GM18520 (cell line): Measurements from ENCODE around the gene ISOC2.

Source experiments
- ATAC-seq: cut with Tn5 transposase; IDR thresholded peaks from one replicate; pipeline ENCODE4 v1.9.1; 2021; ENCODE audit not compliant: unreplicated experiment

Gene ISOC2

DNA sequence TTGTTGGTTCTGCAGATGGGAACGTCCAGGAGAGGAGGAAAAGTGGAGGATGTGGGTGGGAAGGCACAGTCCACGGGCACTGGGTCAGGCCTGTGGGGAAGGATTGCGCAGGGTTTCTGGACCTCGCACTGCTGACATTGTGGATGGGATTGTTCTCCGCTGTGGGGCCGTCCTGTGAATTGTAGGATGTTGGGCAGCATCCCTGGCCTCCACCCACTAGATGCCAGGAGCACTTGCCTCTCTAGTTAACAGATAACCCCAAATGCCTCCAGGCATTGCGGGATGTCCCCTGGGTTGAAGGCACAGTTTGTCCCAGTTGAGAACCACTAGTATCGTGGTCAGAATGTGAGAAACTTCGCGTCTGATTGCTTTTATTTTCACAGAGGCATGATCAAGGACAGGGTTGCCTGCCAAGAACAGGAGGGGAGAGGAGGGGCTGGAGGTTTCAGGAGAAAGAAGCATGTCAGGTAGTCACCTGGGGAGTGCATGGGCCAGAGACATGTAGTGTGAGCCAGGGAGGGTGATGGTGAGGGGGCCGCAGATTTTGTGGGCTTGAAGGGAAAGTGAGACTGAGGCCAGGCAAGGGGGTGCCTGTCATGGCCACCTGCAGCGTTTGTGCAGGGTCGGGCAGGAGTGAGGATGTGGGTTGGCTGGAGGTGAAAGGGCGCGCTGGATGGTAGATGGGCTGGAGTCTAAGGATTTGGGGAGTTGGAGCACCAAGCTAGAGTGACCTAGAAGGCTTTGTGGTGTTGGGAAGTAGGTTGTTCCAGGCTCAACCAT is 18.2 kb upstream of the ISOC2 start:
- no peak for ATAC-seq

DNA sequence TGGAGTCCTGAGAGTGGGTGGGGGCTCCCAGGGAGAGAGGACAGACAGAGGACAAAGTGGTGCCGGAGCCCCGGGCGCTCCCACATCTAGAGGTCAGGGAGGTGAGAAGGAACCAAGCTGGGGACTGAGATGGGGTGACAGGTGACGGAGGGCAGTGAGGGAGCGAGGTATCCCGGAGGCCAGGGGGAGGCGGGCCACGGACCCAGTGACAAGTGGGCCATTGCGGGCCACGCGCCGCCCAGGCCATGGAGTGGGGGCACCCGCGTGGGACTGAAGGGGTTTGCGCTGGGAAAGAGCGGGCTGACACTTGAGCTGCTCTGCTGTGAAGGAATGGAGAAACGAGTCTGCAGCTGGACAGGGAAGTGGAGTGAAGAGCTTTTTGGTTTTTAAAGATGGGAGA is 17.6 kb upstream of the ISOC2 start:
- no peak for ATAC-seq

DNA sequence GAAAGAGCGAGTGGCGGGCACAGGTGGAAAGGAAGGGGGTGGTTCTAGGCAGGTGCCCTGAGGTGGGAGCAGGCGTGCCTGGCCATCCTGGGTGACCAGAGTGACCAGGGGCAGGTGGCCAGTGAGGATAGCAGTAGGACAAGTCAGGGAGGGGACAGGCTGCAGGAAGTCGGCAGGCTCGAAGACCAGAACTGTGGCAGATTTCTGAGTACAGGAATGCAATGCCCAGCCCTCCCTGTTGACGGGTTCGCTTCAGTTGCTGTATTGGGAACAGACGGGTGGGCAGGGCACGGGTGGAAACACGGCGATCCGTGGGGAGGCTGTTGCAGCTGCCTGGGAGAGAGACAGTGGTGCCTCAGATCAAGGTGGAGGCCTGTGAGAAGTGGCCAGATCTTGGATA is 16.9 kb upstream of the ISOC2 start:
- no peak for ATAC-seq

DNA sequence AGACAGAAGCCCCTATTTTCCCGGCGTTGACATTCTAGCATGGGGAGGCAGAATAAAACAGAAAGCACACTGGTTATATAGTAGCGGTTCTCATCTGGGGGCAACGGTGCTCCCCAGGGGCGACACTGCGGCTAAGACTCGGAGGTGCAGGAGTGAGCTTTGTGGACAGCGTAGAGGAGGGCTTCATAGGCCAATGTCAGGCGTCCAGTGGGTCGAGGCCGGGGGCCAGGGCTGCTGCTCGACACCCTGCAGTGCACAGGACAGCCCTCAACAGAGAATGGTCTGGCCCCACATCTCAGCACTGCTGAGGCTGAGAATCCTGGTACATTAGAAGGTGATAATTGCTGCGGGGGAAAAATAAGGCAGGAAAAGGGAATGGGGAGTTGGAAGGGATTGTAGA is 16.5 kb upstream of the ISOC2 start:
- no peak for ATAC-seq

DNA sequence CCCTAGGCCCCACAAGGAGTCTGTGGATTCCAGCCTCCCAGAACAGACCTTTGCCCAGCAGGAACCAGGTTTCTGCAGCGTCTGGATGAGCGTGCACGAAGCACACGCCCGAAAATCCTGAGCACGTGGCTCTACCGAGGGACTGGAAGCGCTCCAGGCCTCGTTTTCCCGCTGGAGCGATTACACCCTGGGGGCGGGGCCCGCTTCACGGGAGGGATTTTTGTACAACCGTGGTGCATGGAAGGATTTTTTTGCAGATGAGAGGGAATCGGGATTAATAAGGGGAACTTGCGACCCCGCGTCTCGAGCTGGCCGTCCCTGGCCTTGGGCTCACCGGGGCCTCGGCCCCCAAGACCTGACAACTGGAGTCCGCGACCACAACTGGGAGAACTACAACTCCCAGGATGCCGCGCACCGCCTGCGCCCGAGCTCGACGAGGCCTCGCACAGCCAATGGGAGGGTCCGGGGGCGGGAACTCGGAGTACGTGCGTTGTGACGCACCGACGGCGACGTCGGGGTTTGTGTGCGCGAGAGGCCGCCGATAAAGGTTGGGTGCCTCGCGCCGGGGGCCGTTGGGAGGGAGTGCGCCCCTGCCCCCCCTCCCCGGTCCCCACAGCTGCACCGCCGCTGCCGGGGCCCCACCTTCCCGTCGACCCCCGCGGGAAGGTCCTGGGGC is 14.8 kb upstream of the ISOC2 start, which contains the start of gene ZNF628:
Gene ZNF628, plus strand, starts transcription at position 518 of the 676 bp plus-strand sequence. CDS start 3,294 bp downstream, outside the sequence.
- peak; percentile 90 for ATAC-seq

DNA sequence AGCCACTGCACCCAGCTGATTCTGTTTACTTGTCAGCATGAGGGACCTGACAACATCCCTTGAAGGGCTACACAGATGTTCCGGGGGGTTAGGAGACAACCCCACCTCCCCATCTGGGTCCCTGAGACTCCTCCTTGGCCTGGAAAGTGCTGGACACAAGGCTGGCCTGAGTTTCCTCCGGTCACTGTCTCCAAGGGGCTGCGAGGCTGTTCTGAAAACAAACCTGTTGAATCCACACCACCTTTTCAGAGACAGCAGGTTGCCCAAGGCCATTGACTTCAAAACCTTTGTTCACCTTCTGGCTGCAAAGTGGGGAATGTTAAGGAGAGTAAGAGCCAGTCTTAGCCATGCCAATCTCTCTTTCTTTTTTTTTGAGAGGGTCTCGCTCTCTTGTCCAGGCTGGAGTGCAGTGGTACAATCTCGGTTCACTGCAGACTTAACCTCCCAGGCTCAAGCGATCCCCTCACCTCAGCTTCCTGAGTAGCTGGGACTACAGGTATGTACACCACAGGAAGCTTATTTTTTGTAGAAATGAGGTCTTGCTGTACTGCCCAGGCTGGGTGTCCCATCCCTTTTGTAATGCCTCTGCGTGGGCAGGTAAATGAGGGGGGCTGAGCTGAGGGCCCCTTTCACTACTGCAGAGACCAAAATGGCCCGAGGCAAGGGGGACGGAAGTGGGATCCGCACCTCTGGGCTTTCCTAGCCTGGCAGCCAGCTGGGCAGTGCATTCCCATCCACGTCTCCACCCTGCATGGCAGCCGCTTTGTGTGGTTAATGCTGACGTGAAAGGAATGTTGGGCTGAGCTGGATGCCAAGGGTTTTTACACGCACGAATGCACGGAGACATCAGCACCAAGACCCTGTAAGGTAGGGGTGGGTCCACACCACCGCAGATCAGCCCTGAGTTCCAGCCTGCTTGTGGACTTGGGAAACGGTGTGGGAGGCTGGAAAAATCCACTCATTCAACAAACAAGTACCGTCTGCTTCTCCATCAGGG is 13.1 kb upstream of the ISOC2 start:
- no peak for ATAC-seq

DNA sequence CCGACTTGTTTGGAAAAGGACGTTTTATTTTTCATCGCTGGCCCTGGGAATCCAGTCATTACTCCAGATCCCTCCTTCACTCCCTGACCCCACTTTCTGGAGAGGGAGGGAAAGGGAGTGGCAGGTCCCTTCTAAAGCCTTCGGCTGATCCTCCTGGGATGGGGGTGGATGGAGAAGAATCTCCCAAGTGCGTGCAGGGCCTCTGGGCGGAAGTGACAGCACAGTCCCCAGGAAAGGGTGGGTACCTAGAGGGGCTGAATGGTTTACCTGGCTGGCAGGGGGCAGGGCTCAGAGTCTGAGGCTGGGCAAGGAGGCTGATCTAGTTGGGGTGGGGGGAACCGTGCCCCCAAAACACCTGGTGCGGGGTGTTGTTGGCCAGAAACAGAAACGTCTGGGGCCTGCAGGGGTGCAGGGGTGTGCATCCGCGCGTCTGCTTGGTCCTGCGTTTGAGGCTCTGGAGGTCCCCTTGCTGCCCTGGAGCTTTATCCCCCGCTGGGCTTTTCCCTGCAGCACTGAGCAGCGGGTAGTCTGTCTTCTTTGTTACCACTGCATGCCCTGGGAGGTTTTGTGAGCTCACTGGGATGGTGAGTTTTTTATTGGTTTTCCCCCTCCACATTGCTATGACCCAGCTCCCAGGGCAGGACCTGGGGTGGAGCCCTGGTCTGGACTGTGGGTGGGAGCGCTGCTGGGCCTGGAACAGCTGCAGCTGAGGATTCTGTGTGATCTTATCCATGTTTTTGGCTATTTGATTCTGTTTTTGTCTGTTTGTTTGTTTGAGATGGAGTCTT is 12.0 kb upstream of the ISOC2 start:
- no peak for ATAC-seq

DNA sequence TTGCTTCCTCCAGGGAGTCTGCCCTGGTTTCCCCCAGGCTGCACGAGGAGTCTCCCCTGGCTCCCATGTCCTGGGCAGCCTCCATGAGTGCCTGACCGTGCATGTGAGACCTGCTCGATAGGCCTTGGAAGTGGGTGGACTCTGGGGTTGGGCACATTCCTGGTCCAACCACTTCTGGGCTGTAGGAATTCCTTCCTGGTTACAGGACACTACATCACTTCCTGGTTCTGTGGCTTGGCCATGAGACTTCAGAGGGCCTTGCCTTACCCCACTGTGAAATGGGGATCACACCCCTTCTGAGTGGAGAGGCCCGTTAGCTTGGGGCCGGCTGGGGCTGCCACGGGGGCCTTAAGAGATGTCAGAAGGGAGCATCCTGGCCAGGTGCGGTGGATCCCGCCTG is 11.0 kb upstream of the ISOC2 start:
- ATAC-seq = no peak

DNA sequence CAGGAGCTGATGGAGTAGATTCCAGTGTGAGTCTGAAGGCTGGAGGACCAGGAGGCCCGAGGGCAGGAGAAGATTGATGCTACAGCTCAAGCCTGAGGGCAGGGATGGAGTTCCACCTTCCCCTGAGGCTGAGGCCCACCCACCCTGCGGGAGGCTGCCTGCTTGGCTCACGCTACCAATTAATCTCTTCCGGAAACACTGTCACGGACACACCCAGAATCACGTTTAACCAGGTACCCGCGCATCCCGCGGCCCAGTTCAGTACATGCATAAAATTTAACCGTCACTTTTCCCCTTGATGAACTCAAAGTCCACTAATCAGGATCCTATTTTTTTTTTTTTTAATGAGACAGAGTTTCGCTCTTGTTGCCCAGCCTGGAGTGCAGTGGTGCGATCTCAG is 9.8 kb upstream of the ISOC2 start:
- ATAC-seq = no peak

DNA sequence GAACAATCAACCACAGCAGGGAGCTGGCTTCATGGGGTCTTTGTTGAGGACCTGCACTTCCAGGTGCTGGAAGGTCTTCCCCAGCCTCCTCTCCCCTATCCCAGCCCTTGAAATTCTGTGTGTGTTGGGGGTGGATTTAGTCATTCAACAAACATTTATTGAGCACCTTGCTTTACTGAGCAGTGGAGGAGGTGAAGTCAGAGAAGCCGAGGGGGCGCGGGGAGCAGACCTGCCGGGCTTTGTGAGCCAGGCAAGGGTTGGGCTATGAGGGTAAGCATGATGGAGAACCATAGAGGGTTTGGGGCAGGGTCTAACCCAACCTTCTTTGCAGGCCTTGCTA is 6.6 kb upstream of the ISOC2 start:
- no peak for ATAC-seq

DNA sequence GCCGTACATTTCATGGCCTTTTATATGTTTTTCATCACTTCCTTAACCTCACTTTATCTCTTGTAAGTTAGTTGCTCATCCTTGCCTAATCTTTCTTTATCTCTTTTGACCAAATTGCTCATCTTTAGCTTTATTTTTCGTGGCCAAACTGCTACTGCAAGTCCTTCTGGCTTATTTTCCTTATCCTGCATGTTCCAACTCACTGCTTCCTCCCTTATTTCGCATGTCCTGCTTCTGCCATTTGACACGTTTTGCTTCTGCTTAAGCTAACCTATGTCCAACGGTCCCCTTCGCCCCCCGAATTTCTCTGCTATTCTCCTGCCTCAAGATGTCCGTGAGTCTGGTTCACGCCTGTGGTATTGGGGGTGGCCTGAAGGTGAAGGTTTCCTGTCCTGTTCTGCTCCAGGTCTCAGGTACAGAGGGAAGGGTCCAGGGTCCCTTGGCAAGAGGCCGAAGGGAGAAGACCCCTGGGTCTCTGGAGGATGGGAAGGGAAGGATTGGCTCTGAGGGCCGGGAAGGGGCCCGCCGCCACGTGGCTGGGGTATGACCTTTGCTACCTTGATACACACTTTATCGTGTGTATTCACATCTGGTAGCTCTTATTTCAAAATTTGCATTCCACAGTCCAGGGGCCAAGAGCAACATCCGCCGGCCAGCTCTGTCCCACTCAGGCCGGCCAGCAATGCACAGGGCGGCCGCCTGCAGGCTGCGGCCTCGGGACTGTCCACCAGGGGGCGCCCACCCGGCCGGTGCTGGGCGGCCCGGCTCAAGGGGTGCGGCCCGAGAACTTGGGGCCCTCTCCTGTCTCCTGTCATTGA is 6.0 kb upstream of the ISOC2 start:
- ATAC-seq = peak; percentile 61

DNA sequence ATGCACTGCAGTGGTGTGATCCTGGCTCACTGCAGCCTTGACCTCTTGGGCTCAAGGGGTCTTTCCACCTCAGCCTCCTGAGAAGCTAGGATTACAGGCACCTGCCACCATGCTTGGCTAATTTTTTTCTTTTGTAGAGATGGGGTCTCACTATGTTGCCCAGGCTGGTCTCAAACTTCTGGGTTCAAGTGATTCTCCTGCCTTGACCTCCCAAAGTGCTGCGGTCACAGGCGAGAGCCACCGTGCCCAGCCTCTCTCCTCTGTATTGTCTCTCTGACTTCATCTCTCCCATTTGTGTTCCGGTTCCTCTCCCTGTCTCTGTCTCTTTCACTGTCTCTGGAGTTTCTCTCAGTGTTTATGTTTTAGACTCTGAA is 4.8 kb upstream of the ISOC2 start:
- ATAC-seq = no peak

DNA sequence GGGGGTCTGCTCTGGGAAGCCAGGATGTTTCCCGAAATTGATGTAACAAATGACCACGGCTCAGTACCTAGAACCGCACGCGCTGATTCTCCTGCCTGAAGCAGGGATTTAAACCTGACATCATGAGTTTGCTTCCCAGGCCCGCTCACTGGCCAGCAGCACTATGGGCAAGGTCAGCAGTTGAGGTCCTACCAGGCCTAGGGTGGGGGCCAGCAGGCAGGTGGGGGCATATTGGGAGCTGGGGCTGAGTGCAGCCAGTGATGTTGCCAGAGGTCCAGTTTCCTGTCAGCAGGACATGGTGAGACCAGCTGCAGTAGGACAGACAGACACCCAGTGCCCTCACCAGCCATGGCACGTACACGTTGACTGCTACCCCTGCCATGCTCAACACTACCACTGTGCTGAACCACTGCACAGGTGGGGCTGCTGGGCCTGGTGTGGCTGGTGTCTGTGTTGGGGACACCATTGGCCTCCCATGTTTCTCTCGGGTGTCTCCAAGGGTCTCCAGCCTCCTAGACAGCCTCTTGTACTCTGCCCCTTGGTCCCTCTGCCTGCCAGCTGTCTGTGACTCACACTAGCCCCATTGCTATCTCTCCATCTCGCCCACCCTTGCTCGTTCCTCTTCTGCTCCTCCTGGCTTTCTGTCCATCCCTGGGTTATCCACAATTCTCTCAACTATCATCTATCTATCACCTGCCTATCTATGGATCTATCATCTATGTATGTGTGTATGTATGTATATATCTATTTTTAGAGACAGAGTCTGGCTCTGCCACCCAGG is 4.2 kb upstream of the ISOC2 start:
- no peak for ATAC-seq

DNA sequence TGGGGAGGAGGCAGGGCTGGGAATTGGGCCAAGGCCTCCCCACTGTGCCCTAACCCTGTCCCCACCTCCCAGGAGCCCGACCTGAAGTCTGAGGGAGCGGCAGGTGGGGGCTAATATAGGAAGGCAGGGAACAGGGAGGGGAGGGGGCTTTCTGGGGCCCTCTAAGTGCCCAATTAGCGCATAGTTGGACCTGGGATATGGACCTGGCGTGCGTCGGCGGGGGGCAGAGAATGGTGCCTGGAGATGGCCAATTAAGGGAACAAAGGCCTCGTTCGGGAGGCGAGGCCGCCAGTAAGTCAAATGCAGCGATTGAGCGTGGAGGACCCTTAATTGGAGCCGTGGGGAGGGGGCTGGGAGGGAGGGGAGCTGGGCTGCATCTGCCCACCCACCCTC is 3.2 kb upstream of the ISOC2 start, which contains the start of gene C19orf85:
Gene C19orf85, minus strand, starts transcription at position 90 of the 393 bp plus-strand sequence. CDS start 197 bp downstream, outside the sequence.
- ATAC-seq = no peak

DNA sequence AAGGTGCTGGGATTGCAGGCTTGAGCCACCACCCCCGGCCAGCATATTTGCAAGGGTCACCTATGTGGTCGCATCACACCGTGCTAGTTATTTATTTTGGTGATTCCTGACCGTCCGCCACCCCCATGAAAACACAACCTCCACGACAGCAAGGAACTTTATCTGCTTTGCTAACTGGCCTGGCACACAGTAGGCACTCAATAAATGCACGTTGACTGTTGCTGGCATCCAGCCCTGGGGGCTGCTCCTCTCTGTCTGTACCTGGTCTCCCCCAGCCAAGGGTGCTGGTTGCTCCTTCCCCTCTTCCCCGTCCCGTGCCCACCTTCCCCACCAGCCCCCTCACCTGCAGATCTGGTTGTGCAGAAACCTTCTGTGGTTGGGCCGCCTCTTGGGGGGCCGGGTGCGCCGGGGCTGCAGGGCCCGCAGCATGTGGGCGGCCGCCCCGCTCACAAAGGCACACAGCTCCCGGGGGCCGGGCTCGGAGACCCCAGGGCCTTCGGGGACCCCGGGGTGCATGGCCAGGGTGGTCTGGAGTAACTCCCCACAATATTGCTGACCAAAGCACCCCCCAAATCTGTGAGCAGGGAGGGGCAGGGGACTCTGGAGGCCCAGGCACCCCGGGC is 2.7 kb upstream of the ISOC2 start:
- no peak for ATAC-seq

DNA sequence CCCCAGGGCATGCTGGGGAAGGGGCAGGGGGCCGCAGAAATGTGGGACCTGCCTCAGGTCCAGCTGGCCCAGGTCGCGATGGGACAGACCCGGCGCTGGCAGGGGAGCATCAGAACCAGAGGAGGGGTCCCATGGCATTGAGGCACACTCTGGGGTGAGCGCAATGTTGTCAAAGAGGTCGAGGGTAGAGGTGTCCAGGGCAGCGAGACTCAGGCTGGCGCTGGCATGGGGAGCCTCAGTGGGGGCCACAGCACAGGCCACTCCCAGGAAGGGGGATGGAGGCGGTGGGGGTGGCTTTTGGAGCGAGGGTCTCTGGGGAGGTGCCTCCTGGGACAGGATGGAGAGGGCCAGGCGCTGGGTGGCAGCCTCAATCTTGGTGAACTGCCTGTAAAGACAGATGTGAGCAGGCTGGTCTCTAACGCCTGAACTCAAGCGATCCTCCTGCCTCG is 2.2 kb upstream of the ISOC2 start:
- ATAC-seq = no peak

DNA sequence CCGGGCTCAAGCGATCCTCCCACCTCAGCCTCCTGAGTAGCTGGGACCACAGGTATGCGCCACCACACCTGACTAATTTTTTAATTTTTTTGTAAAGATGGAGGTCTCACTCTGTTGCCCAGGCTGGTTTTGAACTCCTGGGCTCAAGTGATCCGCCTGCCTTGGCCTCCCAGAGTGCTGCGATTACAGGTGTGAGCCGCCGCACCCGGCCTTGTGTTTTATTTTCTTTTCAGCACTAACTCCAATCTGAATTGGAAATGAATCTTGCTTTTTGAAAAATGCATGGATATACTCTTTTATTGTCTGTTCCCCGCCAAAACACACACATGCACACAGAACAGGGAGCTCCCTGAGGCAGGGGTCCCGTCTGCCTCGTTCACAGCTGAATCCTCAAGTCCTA is 1.3 kb upstream of the ISOC2 start:
- ATAC-seq = no peak

DNA sequence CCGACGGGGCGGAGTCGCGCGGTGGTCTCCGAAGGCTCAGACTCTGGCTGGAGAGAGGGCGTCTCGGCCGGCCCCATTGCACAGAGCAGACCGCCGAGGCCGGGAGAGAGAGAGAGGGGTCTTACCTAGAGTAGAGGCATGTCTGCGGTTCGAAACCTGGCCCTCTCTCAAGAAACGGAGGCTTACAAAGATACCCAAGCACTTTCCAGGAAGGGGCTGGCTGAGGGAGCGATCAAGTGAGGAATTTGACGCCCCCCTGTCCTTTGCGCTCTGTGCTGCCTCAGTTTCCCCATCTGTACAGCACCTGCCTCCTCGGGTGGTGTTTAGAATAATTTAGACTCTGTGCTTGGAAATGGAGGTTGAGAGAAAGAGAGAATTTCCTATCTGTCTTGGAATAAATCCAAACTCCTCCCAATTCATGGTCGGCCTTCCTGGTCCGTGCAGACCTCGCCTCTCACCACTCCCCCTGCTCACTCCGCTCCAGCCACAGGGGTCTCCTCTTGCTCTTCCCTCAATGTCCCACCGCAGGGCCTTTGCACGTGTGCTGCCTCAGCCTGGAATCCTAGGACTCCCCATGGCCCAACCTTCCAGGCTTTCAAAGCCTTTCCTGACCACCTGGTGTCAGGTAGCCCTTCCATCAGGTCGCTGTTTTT is 658 bp upstream of the ISOC2 start:
- no peak for ATAC-seq
